ENCODE measurements around the gene IGF1R.
A peak's percentile ranks its signal among the peaks of the same experiment; 100 is the strongest.

DNA sequence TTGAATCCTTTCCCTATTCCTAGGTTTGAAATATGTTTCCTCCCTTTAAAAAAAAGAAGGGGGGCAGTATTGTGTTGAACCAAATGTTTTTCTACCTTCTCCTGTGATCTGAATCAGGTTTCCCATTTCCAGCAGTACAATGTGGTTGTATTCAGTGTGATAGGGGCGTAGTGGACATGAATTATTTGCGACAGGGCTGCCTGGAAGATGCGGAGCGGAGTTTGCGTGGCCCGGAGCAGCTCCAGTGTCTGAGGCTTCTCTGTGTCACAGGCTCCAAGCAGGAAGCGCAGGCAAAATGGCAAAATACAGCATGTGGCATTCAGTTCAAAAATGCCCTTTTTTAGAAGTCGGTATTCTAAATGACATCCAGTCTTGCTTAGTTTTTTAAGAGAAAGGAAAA, 204.8 kb downstream of the IGF1R start:
- TF ChIP-seq, protein P1, sequence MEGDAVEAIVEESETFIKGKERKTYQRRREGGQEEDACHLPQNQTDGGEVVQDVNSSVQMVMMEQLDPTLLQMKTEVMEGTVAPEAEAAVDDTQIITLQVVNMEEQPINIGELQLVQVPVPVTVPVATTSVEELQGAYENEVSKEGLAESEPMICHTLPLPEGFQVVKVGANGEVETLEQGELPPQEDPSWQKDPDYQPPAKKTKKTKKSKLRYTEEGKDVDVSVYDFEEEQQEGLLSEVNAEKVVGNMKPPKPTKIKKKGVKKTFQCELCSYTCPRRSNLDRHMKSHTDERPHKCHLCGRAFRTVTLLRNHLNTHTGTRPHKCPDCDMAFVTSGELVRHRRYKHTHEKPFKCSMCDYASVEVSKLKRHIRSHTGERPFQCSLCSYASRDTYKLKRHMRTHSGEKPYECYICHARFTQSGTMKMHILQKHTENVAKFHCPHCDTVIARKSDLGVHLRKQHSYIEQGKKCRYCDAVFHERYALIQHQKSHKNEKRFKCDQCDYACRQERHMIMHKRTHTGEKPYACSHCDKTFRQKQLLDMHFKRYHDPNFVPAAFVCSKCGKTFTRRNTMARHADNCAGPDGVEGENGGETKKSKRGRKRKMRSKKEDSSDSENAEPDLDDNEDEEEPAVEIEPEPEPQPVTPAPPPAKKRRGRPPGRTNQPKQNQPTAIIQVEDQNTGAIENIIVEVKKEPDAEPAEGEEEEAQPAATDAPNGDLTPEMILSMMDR (IDR thresholded peaks at IDR 0.05): peak in 2 of 6 experiments; percentile 34 to 46
- peak; percentile 63 to 92 for TF ChIP-seq POLR2A (IDR thresholded peaks at IDR 0.05)

Measured in adrenal gland (tissue), 5 donors.